GM23338 (cell line): ENCODE measurements around the gene DOK1. TPM values are rescaled to one million over a fixed set of nuclear protein-coding genes. Genes with fewer than 3 reads are reported as not detected.
A peak's percentile ranks its signal among the peaks of the same experiment; 100 is the strongest.

Experiments
- ATAC-seq: fragments of 200-7000 bp; cut with Tn5 transposase; 3 replicates; pipeline ENCODE4 v1.9.1; 2020
- DNase-seq: peaks from one replicate; pipeline ENCODE4 v3.0.0-alpha.2; 2015; ENCODE audit warnings: low spot score
- H2AFZ ChIP-seq: fragments of 200-600 bp; sonication (generic); 2 replicates; pipeline ENCODE4 v1.8.0; 2016; ENCODE audit warnings: antibody characterized with exemption, mild to moderate bottlenecking, moderate library complexity
- H3F3A ChIP-seq: fragments of 200-600 bp; sonication (generic); replicated peaks from 2 replicates; pipeline ENCODE4 v1.8.0; 2017; ENCODE audit warnings: antibody characterized with exemption, mixed run types, low read depth
- H3K27ac ChIP-seq: fragments of 200-600 bp; sonication (generic); 2 replicates; pipeline ENCODE4 v1.6.1; 2016; ENCODE audit warnings: low read depth
- H3K27me3 ChIP-seq: fragments of 200-600 bp; sonication (generic); 2 replicates; pipeline ENCODE4 v1.8.0; 2016; ENCODE audit warnings: mild to moderate bottlenecking, mixed run types, moderate library complexity; ENCODE audit not compliant: insufficient read depth
- H3K36me3 ChIP-seq: fragments of 200-600 bp; sonication (generic); 2 replicates; pipeline ENCODE4 v1.8.0; 2016; ENCODE audit warnings: mild to moderate bottlenecking; ENCODE audit not compliant: insufficient read depth
- H3K4me1 ChIP-seq: fragments of 200-600 bp; sonication (generic); 2 replicates; pipeline ENCODE4 v1.8.0; 2016; ENCODE audit warnings: mild to moderate bottlenecking, moderate library complexity; ENCODE audit not compliant: insufficient read depth
- H3K4me2 ChIP-seq: fragments of 200-600 bp; sonication (generic); 2 replicates; pipeline ENCODE4 v1.7.1; 2017; ENCODE audit warnings: mixed run types
- H3K4me3 ChIP-seq: fragments of 200-600 bp; sonication (generic); 2 replicates; pipeline ENCODE4 v1.6.1; 2016; ENCODE audit warnings: mixed run types
- H3K79me2 ChIP-seq: fragments of 200-600 bp; sonication (generic); replicated peaks from 2 replicates; pipeline ENCODE4 v1.8.0; 2017; ENCODE audit warnings: mild to moderate bottlenecking; ENCODE audit not compliant: insufficient read depth
- H3K9me2 ChIP-seq: fragments of 200-600 bp; sonication (generic); 2 replicates; pipeline ENCODE4 v1.8.0; 2017; ENCODE audit not compliant: insufficient read depth
- H4K20me1 ChIP-seq: fragments of 200-600 bp; sonication (generic); replicated peaks from 2 replicates; pipeline ENCODE4 v1.8.0; 2017; ENCODE audit warnings: mild to moderate bottlenecking; ENCODE audit not compliant: insufficient read depth
- H3K27ac Mint-ChIP-seq: 2 replicates; pipeline ENCODE4 v1.8.0; 2020; ENCODE audit warnings: inconsistent platforms, mild to moderate bottlenecking, moderate library complexity, mixed read lengths
- H3K27me3 Mint-ChIP-seq: 3 replicates; pipeline ENCODE4 v1.8.0; 2022; ENCODE audit warnings: low read depth, mild to moderate bottlenecking, moderate library complexity, mixed read lengths, inconsistent platforms; ENCODE audit not compliant: insufficient read depth, poor library complexity
- H3K36me3 Mint-ChIP-seq: 3 replicates; pipeline ENCODE4 v1.8.0; 2021; ENCODE audit warnings: low read depth, mild to moderate bottlenecking, inconsistent platforms, moderate library complexity, mixed read lengths
- H3K4me1 Mint-ChIP-seq: 3 replicates; pipeline ENCODE4 v1.8.0; 2020; ENCODE audit warnings: mild to moderate bottlenecking, inconsistent platforms, mixed read lengths
- H3K4me3 Mint-ChIP-seq: 3 replicates; pipeline ENCODE4 v1.8.0; 2021; ENCODE audit warnings: moderate library complexity, mild to moderate bottlenecking, inconsistent platforms, mixed read lengths
- H3K9me3 Mint-ChIP-seq: 3 replicates; pipeline ENCODE4 v1.8.0; 2020; ENCODE audit warnings: moderate library complexity, mild to moderate bottlenecking, inconsistent platforms, mixed read lengths
- EZH2 ChIP-seq: fragments of 200-600 bp; sonication (generic); IDR thresholded peaks from one replicate; pipeline ENCODE4 v1.8.0; 2017; ENCODE audit warnings: antibody characterized with exemption, mild to moderate bottlenecking, low read depth; ENCODE audit not compliant: unreplicated experiment
- NANOG ChIP-seq: IDR thresholded peaks from 2 replicates; pipeline ENCODE4 v1.6.1; 2016; ENCODE audit warnings: antibody characterized with exemption, borderline replicate concordance
- POLR2AphosphoS5 ChIP-seq: IDR thresholded peaks from 2 replicates; pipeline ENCODE4 v1.6.1; 2016; ENCODE audit warnings: antibody characterized with exemption, low read depth
- ZNF114 ChIP-seq: fragments of 250-450 bp; sonication (Bioruptor Pico); IDR thresholded peaks from 2 replicates; pipeline ENCODE4 v1.5.0; 2020; ENCODE audit warnings: mild to moderate bottlenecking, moderate library complexity
- polyA plus RNA-seq: library from polyadenylated mRNA; unstranded; fragments of >200 nt; fragmentation: Nextera tagmentation; extraction: Ambion mirVana; gene quantifications from 2 replicates; pipeline ENCODE4 v1.2.1, GENCODE V29; 2016
- total RNA-seq: library from RNA; depleted of rRNA; stranded (reverse); fragments of >200 nt; shearing (Covaris generic); gene quantifications from 2 replicates; pipeline ENCODE4 v1.2.3, GENCODE V29; 2014
- TF ChIP-seq, protein P1 (sequence below), 2 experiments: fragments of 200-600 bp in 1 of 2; sonication (generic) in 1 of 2; conservative IDR thresholded peaks; 2 replicates each; pipeline versions ENCODE4 v1.5.1 to v1.6.1; 2016 to 2017; ENCODE audit warnings: antibody characterized with exemption in 2 of 2, low read depth in 2 of 2, mild to moderate bottlenecking in 2 of 2, moderate library complexity in 1 of 2
- TF ChIP-seq, protein P2 (sequence below): IDR thresholded peaks from one replicate; pipeline ENCODE4 v1.6.1; 2018; ENCODE audit warnings: antibody characterized with exemption; ENCODE audit not compliant: unreplicated experiment

DOK1 gene
- total and polyA plus RNA-seq, 2 experiments from 2014 or later, result 3.9 to 15.5 TPM

DNA sequence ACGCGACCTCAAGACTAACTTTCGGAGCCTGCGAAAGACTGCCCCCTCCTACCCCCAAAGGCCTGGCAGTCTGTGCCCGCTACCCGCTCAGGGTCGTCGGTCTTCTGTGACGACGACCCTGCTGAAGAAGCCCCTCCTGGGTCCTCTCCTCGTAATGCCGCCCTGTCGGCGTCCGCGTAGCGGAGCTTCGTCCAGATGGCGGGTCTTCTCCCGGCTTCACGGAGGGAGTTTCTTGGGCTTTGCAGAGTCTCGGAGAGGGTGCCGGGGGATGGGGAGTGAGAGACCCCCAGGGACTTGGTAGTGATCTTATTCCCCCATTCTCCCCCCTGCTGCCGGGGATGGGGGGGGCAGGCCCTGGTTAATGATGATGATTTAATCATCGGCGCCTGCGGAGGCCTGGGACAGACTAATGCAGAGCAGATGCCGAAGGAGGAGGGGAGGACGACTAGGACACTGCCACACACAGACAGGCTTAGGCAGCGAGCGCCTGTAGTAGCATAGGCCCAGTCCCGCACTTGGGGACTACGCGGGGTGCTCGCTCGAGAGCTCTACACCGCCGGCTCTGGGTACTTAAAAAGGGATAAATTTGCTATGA lies 46.5 kb upstream of the DOK1 start (continued):
- TF ChIP-seq, protein P1, sequence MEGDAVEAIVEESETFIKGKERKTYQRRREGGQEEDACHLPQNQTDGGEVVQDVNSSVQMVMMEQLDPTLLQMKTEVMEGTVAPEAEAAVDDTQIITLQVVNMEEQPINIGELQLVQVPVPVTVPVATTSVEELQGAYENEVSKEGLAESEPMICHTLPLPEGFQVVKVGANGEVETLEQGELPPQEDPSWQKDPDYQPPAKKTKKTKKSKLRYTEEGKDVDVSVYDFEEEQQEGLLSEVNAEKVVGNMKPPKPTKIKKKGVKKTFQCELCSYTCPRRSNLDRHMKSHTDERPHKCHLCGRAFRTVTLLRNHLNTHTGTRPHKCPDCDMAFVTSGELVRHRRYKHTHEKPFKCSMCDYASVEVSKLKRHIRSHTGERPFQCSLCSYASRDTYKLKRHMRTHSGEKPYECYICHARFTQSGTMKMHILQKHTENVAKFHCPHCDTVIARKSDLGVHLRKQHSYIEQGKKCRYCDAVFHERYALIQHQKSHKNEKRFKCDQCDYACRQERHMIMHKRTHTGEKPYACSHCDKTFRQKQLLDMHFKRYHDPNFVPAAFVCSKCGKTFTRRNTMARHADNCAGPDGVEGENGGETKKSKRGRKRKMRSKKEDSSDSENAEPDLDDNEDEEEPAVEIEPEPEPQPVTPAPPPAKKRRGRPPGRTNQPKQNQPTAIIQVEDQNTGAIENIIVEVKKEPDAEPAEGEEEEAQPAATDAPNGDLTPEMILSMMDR (conservative IDR thresholded peaks at IDR 0.05; ENCODE audit: low read depth in 2 of 2), result no peak
- TF ChIP-seq ZNF114 (CRISPR knock-in tag) (no peak), EZH2 (no peak), POLR2AphosphoS5 (no peak)
- TF ChIP-seq, protein P2, sequence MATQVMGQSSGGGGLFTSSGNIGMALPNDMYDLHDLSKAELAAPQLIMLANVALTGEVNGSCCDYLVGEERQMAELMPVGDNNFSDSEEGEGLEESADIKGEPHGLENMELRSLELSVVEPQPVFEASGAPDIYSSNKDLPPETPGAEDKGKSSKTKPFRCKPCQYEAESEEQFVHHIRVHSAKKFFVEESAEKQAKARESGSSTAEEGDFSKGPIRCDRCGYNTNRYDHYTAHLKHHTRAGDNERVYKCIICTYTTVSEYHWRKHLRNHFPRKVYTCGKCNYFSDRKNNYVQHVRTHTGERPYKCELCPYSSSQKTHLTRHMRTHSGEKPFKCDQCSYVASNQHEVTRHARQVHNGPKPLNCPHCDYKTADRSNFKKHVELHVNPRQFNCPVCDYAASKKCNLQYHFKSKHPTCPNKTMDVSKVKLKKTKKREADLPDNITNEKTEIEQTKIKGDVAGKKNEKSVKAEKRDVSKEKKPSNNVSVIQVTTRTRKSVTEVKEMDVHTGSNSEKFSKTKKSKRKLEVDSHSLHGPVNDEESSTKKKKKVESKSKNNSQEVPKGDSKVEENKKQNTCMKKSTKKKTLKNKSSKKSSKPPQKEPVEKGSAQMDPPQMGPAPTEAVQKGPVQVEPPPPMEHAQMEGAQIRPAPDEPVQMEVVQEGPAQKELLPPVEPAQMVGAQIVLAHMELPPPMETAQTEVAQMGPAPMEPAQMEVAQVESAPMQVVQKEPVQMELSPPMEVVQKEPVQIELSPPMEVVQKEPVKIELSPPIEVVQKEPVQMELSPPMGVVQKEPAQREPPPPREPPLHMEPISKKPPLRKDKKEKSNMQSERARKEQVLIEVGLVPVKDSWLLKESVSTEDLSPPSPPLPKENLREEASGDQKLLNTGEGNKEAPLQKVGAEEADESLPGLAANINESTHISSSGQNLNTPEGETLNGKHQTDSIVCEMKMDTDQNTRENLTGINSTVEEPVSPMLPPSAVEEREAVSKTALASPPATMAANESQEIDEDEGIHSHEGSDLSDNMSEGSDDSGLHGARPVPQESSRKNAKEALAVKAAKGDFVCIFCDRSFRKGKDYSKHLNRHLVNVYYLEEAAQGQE, result no peak

DNA sequence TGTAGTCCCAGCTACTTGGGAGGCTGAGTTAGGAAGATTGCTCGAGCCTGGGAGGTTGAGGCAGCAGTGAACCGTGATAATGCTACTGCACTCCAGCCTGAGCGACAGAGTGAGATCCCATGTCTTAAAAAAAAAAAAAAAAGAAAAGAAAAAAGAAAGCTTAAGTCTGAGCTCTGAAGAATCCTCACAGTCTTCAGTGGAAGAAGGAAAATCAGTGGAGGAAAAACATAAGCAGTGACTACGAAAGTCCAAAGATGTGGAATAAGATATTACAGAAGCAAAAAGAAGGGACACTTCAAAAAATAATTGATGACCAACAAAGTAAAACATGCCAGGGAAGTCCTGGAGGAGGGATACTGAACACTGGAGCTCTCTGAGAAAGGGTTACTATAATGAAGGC lies 44.2 kb upstream of the DOK1 start:
- H3K27me3 ChIP-seq, result peaks cover 92% of the 10 kb centered on the region
- Mint-ChIP-seq H3K27me3 (peaks cover 92% of the 10 kb centered on the region), H3K4me3 (peak overlapping the region; percentile 5; the same call in 1 of the 3 replicates)

More for the DNA sequence above, 44.2 kb upstream of the DOK1 start:
- Histone ChIP-seq H3K79me2 (peaks cover 8% of the 10 kb centered on the region), H3K4me1 (peaks cover 24% of the 10 kb centered on the region), H4K20me1 (no peaks in the 10 kb centered on the region), H3K9me2 (no peaks in the 10 kb centered on the region), H3K4me3 (no peak overlapping the region), H2AFZ (no peak overlapping the region), H3K4me2 (no peak overlapping the region), H3F3A (no peaks in the 10 kb centered on the region), H3K36me3 (peaks cover 4% of the 10 kb centered on the region; the same call in 1 of the 2 replicates), H3K27ac (no peak overlapping the region)
- peaks cover 10% of the 10 kb centered on the region for H3K9me3 Mint-ChIP-seq
- peaks cover 25% of the 10 kb centered on the region for H3K4me1 Mint-ChIP-seq
- ATAC-seq, result no peak
- peaks cover 15% of the 10 kb centered on the region for H3K36me3 Mint-ChIP-seq
- no peak for TF ChIP-seq NANOG
- TF ChIP-seq EZH2, result peak; percentile 70
- DNase-seq, result no peak
- H3K27ac Mint-ChIP-seq, result no peak overlapping the region
